GM10248 (cell line): Measurements from ENCODE around the gene PAX8.

Source experiments
- CTCF ChIA-PET: fragments of 300-600 bp; sonication (Branson Sonifier 250); formaldehyde crosslinking; extraction: SDS; loops from one replicate; lab custom pipeline; 2021; ENCODE audit warnings: antibody characterized with exemption; lab: Yijun Ruan, JAX
- POLR2A ChIA-PET: fragments of 350-650 bp; sonication (Branson Sonifier 250); formaldehyde crosslinking; extraction: SDS; loops from one replicate; lab custom pipeline; 2020; ENCODE audit warnings: antibody characterized with exemption; lab: Yijun Ruan, JAX
- DNase-seq: peaks from one replicate; pipeline ENCODE4 v3.0.0; 2012; ENCODE audit errors: extremely low spot score
- CTCF ChIP-seq: IDR thresholded peaks from 2 replicates; pipeline ENCODE4 v1.5.1; 2012; ENCODE audit warnings: mild to moderate bottlenecking, low read depth; ENCODE audit errors: extremely low read depth, missing control alignments, control extremely low read depth

PAX8 gene

GRCh38 chr2:113258471-113259147 is 20.1 kb downstream of the PAX8 start:
- ChIA-PET POLR2A (no interaction called here), CTCF (interaction anchor here (1.1 to 3.6 kb wide), 4 partner anchors 9 to 131 kb away, joined by 4 to 18 read pairs (median 6); no protein-coding TSS in a partner anchor)
- no peak for DNase-seq
- TF ChIP-seq CTCF: no peak

GRCh38 chr2:113257516-113258264 is 21.0 kb downstream of the PAX8 start:
- ChIA-PET CTCF (interaction anchor here (0.9 to 3.6 kb wide), 8 partner anchors 8 to 178 kb away, joined by 3 to 18 read pairs (median 4); no protein-coding TSS in a partner anchor), POLR2A (no interaction called here)
- DNase-seq: no peak
- no peak for TF ChIP-seq CTCF

GRCh38 chr2:113255140-113256070 is 23.3 kb downstream of the PAX8 start:
- ChIA-PET CTCF (interaction anchor here (0.8 to 3.6 kb wide), 8 partner anchors 8 to 135 kb away, joined by 3 to 18 read pairs (median 4); no protein-coding TSS in a partner anchor), POLR2A (no interaction called here)
- DNase-seq: no peak
- no peak for TF ChIP-seq CTCF

- no peak for TF ChIP-seq CTCF
- ChIA-PET CTCF (interaction anchor here (0.8 to 1.4 kb wide), 4 partner anchors 48 to 137 kb away, joined by 3 to 5 read pairs (median 4); no protein-coding TSS in a partner anchor), POLR2A (no interaction called here)
- DNase-seq: no peak
Measured at GRCh38 chr2:113253453-113253852, 25.3 kb downstream of the PAX8 start.

- no peak for TF ChIP-seq CTCF
- POLR2A ChIA-PET: no interaction called here
- CTCF ChIA-PET: interaction anchor here (0.8 to 8.5 kb wide), 7 partner anchors 9 to 137 kb away, joined by 3 to 100 read pairs (median 4); no protein-coding TSS in a partner anchor
Measured at GRCh38 chr2:113252047-113252590, 26.6 kb downstream of the PAX8 start.

More at GRCh38 chr2:113252047-113252590, 26.6 kb downstream of the PAX8 start:
- DNase-seq: no peak
